Activated naive CD4-positive, alpha-beta T cell treated with anti-CD3 and anti-CD28 coated beads for 36 hours (primary cell): ENCODE results near the gene CDC37. TPM values are rescaled to one million over a fixed set of nuclear protein-coding genes. Genes with fewer than 3 reads are reported as not detected.

Experiments
- microRNA-seq: library from miRNA; unstranded; fragments of <30 nt; microRNA quantifications from one replicate; pipeline ENCODE4 v1.2.0, GENCODE V29; 2022; ENCODE audit warnings: borderline microRNAs expressed, borderline replicate concordance
- total RNA-seq, 2 experiments: library from RNA; stranded (reverse); gene quantifications; one replicate each; pipeline ENCODE4 v1.2.3, GENCODE V29; 2021

Gene CDC37
- total RNA-seq, 2 experiments from 2014 or later: 158 to 164 TPM

Small RNA genes within 50 kb of the gene (microRNA-seq; reads per million reads assigned to microRNA genes)
- gene MIR1181: not detected

Other genes with a start within 250 kb of the CDC37 start
- gene DNMT1, start 208.6 kb downstream of the CDC37 start, total RNA-seq: 100 to 1,000 TPM; 365 to 371 TPM
- gene S1PR2, start 172.2 kb downstream of the CDC37 start, total RNA-seq: 1 to 10 TPM; 3.4 TPM
- gene MRPL4, start 151.3 kb downstream of the CDC37 start, total RNA-seq: 100 to 1,000 TPM; 115 to 116 TPM
- 10 to 100 TPM; 11.5 to 12.0 TPM for gene ICAM1, start 132.4 kb downstream of the CDC37 start, total RNA-seq
- gene ICAM4, start 116.6 kb downstream of the CDC37 start, total RNA-seq: not detected
- gene ICAM5, start 113.6 kb downstream of the CDC37 start, total RNA-seq: under 1 TPM; 0.72 to 0.81 TPM
- 1 to 10 TPM in 1 of 2 experiments, under 1 TPM in 1; 0.86 to 1.1 TPM for gene ZGLP1, start 93.7 kb downstream of the CDC37 start, total RNA-seq
- 1 to 10 TPM; 9.5 to 9.7 TPM for gene FDX2, start 87.5 kb downstream of the CDC37 start, total RNA-seq
- 10 to 100 TPM; 63.0 to 69.0 TPM for gene RAVER1, start 70.0 kb downstream of the CDC37 start, total RNA-seq
- gene ICAM3, start 63.9 kb downstream of the CDC37 start, total RNA-seq: 100 to 1,000 TPM; 109 to 114 TPM
- 100 to 1,000 TPM; 175 to 190 TPM for gene TYK2, start 23.0 kb downstream of the CDC37 start, total RNA-seq
- gene PDE4A, start 17.0 kb upstream of the CDC37 start, total RNA-seq: 1 to 10 TPM; 5.5 TPM
- gene KEAP1, start 99.8 kb upstream of the CDC37 start, total RNA-seq: 10 to 100 TPM; 60.0 to 63.8 TPM
- not detected for gene S1PR5, start 113.9 kb upstream of the CDC37 start, total RNA-seq
- gene ATG4D, start 140.4 kb upstream of the CDC37 start, total RNA-seq: 10 to 100 TPM; 21.6 to 22.5 TPM
- 10 to 100 TPM; 50.2 to 51.7 TPM for gene KRI1, start 162.5 kb upstream of the CDC37 start, total RNA-seq
- gene CDKN2D, start 165.4 kb upstream of the CDC37 start, total RNA-seq: 10 to 100 TPM; 69.2 to 75.2 TPM
- not detected for gene AP1M2, start 183.8 kb upstream of the CDC37 start, total RNA-seq
- 10 to 100 TPM; 81.5 to 83.2 TPM for gene SLC44A2, start 222.0 kb upstream of the CDC37 start, total RNA-seq